HG02840 (cell line): Measurements from ENCODE around the gene PIP5K1B.

Source experiments
- ATAC-seq: cut with Tn5 transposase; IDR thresholded peaks from one replicate; pipeline ENCODE4 v1.9.1; 2021; ENCODE audit warnings: mild to moderate bottlenecking, moderate library complexity, moderate number of reproducible peaks; ENCODE audit not compliant: unreplicated experiment, low FRiP score

Gene PIP5K1B

GRCh38 chr9:68762570-68762969 is 57.5 kb downstream of the PIP5K1B start:
- no peak for ATAC-seq

GRCh38 chr9:68763104-68763503 is 58.1 kb downstream of the PIP5K1B start:
- no peak for ATAC-seq

GRCh38 chr9:68768619-68769018 is 63.6 kb downstream of the PIP5K1B start:
- no peak for ATAC-seq

GRCh38 chr9:68769852-68770251 is 64.8 kb downstream of the PIP5K1B start:
- no peak for ATAC-seq

GRCh38 chr9:68771376-68771775 is 66.3 kb downstream of the PIP5K1B start:
- ATAC-seq, result no peak

- ATAC-seq, result no peak
Observed at GRCh38 chr9:68775003-68775730, 70.1 kb downstream of the PIP5K1B start.

GRCh38 chr9:68777070-68777763 is 72.2 kb downstream of the PIP5K1B start:
- ATAC-seq, result no peak

- ATAC-seq, result no peak
Observed at GRCh38 chr9:68778635-68779034, 73.6 kb downstream of the PIP5K1B start.

GRCh38 chr9:68779558-68780379 is 74.7 kb downstream of the PIP5K1B start:
- ATAC-seq, result peak; percentile 90

GRCh38 chr9:68780380-68780712 is 75.3 kb downstream of the PIP5K1B start:
- ATAC-seq, result no peak

- no peak for ATAC-seq
Observed at GRCh38 chr9:68780720-68781119, 75.7 kb downstream of the PIP5K1B start.

- ATAC-seq, result no peak
Observed at GRCh38 chr9:68781928-68782327, 76.9 kb downstream of the PIP5K1B start.

GRCh38 chr9:68782546-68782945 is 77.5 kb downstream of the PIP5K1B start:
- ATAC-seq, result no peak

- no peak for ATAC-seq
Observed at GRCh38 chr9:68785965-68786364, 80.9 kb downstream of the PIP5K1B start.

GRCh38 chr9:68791169-68791568 is 86.1 kb downstream of the PIP5K1B start:
- no peak for ATAC-seq

GRCh38 chr9:68793605-68794343 is 88.7 kb downstream of the PIP5K1B start:
- ATAC-seq, result peak; percentile 77

- no peak for ATAC-seq
Observed at GRCh38 chr9:68794898-68795297, 89.9 kb downstream of the PIP5K1B start.

GRCh38 chr9:68795411-68795810 is 90.4 kb downstream of the PIP5K1B start:
- ATAC-seq, result no peak

GRCh38 chr9:68797116-68797515 is 92.1 kb downstream of the PIP5K1B start:
- no peak for ATAC-seq

GRCh38 chr9:68798423-68798822 is 93.4 kb downstream of the PIP5K1B start:
- ATAC-seq, result no peak

GRCh38 chr9:68800836-68801235 is 95.8 kb downstream of the PIP5K1B start:
- no peak for ATAC-seq
